Measurements from ENCODE around the gene ZNF318.

ZNF318 gene

GRCh38 chr6:43334466-43335095, 34.9 kb downstream of the ZNF318 start:
- peak; percentile 33 to 48 for DNase-seq
- TF ChIP-seq GATA1 (IDR thresholded peaks at IDR 0.05; ENCODE audit: low read depth, low read length) = no peak
- TF ChIP-seq POLR2A (IDR thresholded peaks at IDR 0.05; ENCODE audit: low read length) = no peak

- no peak for DNase-seq
- TF ChIP-seq POLR2A (IDR thresholded peaks at IDR 0.05; ENCODE audit: low read length) (no peak), GATA1 (IDR thresholded peaks at IDR 0.05; ENCODE audit: low read depth, low read length) (no peak)
Observed at GRCh38 chr6:43331891-43332290, 37.6 kb downstream of the ZNF318 start.

GRCh38 chr6:43331470-43331869, 38.0 kb downstream of the ZNF318 start:
- DNase-seq = no peak
- TF ChIP-seq GATA1 (IDR thresholded peaks at IDR 0.05; ENCODE audit: low read depth, low read length) = no peak
- TF ChIP-seq POLR2A (IDR thresholded peaks at IDR 0.05; ENCODE audit: low read length) = no peak

- no peak for DNase-seq
- TF ChIP-seq GATA1 (IDR thresholded peaks at IDR 0.05; ENCODE audit: low read depth, low read length) = no peak
- no peak for TF ChIP-seq POLR2A (IDR thresholded peaks at IDR 0.05; ENCODE audit: low read length)
Observed at GRCh38 chr6:43328528-43328927, 40.9 kb downstream of the ZNF318 start.

GRCh38 chr6:43325876-43326275, 43.6 kb downstream of the ZNF318 start:
- no peak for DNase-seq
- TF ChIP-seq POLR2A (IDR thresholded peaks at IDR 0.05; ENCODE audit: low read length) (no peak), GATA1 (IDR thresholded peaks at IDR 0.05; ENCODE audit: low read depth, low read length) (no peak)

GRCh38 chr6:43318011-43318410, 51.4 kb downstream of the ZNF318 start:
- TF ChIP-seq GATA1 (IDR thresholded peaks at IDR 0.05; ENCODE audit: low read depth, low read length) = no peak
- TF ChIP-seq POLR2A (IDR thresholded peaks at IDR 0.05; ENCODE audit: low read length) = no peak
- DNase-seq = no peak

GRCh38 chr6:43313813-43314212, 55.6 kb downstream of the ZNF318 start:
- TF ChIP-seq POLR2A (IDR thresholded peaks at IDR 0.05; ENCODE audit: low read length) = no peak
- no peak for TF ChIP-seq GATA1 (IDR thresholded peaks at IDR 0.05; ENCODE audit: low read depth, low read length)
- no peak for DNase-seq

GRCh38 chr6:43311666-43312065, 57.8 kb downstream of the ZNF318 start:
- no peak for DNase-seq
- TF ChIP-seq POLR2A (IDR thresholded peaks at IDR 0.05; ENCODE audit: low read length) (no peak), GATA1 (IDR thresholded peaks at IDR 0.05; ENCODE audit: low read depth, low read length) (no peak)

GRCh38 chr6:43310624-43311023, 58.8 kb downstream of the ZNF318 start:
- no peak for DNase-seq
- TF ChIP-seq POLR2A (IDR thresholded peaks at IDR 0.05; ENCODE audit: low read length) = no peak

GRCh38 chr6:43310134-43310533, 59.3 kb downstream of the ZNF318 start:
- TF ChIP-seq GATA1 (IDR thresholded peaks at IDR 0.05; ENCODE audit: low read depth, low read length) (no peak), POLR2A (IDR thresholded peaks at IDR 0.05; ENCODE audit: low read length) (no peak)
- peak in 1 of 2 experiments; percentile 15 for DNase-seq

- no peak for DNase-seq
- TF ChIP-seq POLR2A (IDR thresholded peaks at IDR 0.05; ENCODE audit: low read length) = no peak
- TF ChIP-seq GATA1 (IDR thresholded peaks at IDR 0.05; ENCODE audit: low read depth, low read length) = no peak
Observed at GRCh38 chr6:43308990-43309477, 60.4 kb downstream of the ZNF318 start.

GRCh38 chr6:43308101-43308989, 61.1 kb downstream of the ZNF318 start, which contains the start of gene CRIP3:
Gene CRIP3, minus strand, starts transcription at chr6:43308826. Its CDS starts 34 bp downstream, at chr6:43308792.
- TF ChIP-seq GATA1 (IDR thresholded peaks at IDR 0.05; ENCODE audit: low read depth, low read length) (no peak), POLR2A (IDR thresholded peaks at IDR 0.05; ENCODE audit: low read length) (no peak)
- peak; percentile 34 to 39 for DNase-seq

GRCh38 chr6:43307451-43308100, 61.9 kb downstream of the ZNF318 start:
- TF ChIP-seq GATA1 (IDR thresholded peaks at IDR 0.05; ENCODE audit: low read depth, low read length) = no peak
- no peak for TF ChIP-seq POLR2A (IDR thresholded peaks at IDR 0.05; ENCODE audit: low read length)
- DNase-seq = no peak

- no peak for DNase-seq
- TF ChIP-seq POLR2A (IDR thresholded peaks at IDR 0.05; ENCODE audit: low read length) = no peak
- no peak for TF ChIP-seq GATA1 (IDR thresholded peaks at IDR 0.05; ENCODE audit: low read depth, low read length)
Observed at GRCh38 chr6:43306086-43306485, 63.4 kb downstream of the ZNF318 start.

Data from erythroblast (primary cell).